Neuronal stem cell (in vitro differentiated cells): ENCODE data around the gene TAS2R1.

Experiments
- DNase-seq: peaks from one replicate; pipeline ENCODE4 v3.0.0-alpha.2; 2013; ENCODE audit warnings: low spot score
- H2AFZ ChIP-seq: one replicate; pipeline ENCODE4 v1.6.1; 2013; ENCODE audit warnings: mild to moderate bottlenecking, low read length, inconsistent platforms
- H2AK5ac ChIP-seq: 2 replicates; pipeline ENCODE4 v1.6.1; 2013; ENCODE audit warnings: low read depth, mild to moderate bottlenecking, inconsistent platforms, low read length, moderate library complexity, mixed read lengths
- H2BK120ac ChIP-seq: 2 replicates; pipeline ENCODE4 v1.6.1; 2013; ENCODE audit warnings: low read depth, mild to moderate bottlenecking, inconsistent platforms, low read length, moderate library complexity, mixed read lengths
- H2BK12ac ChIP-seq: one replicate; pipeline ENCODE4 v1.6.1; 2013; ENCODE audit warnings: low read length, inconsistent platforms
- H2BK15ac ChIP-seq: 2 replicates; pipeline ENCODE4 v1.6.1; 2013; ENCODE audit warnings: mild to moderate bottlenecking, low read length, inconsistent platforms, mixed read lengths
- H2BK5ac ChIP-seq: one replicate; pipeline ENCODE4 v1.6.1; 2013; ENCODE audit warnings: inconsistent platforms, mild to moderate bottlenecking, low read length, moderate library complexity
- H3K14ac ChIP-seq: one replicate; pipeline ENCODE4 v1.6.1; 2013; ENCODE audit warnings: low read length, inconsistent platforms
- H3K18ac ChIP-seq: 2 replicates; pipeline ENCODE4 v1.6.1; 2013; ENCODE audit warnings: low read length, inconsistent platforms
- H3K23ac ChIP-seq: 2 replicates; pipeline ENCODE4 v1.6.1; 2013; ENCODE audit warnings: low read depth, mild to moderate bottlenecking, mixed read lengths, low read length, inconsistent platforms; ENCODE audit not compliant: poor library complexity
- H3K27ac ChIP-seq: replicated peaks from 3 replicates; pipeline ENCODE4 v1.5.1; 2013; ENCODE audit warnings: low read length, inconsistent platforms
- H3K27me3 ChIP-seq, 3 experiments: 2 replicates each; pipeline ENCODE4 v1.6.1; 2013; ENCODE audit warnings: low read length in 3 of 3, mild to moderate bottlenecking in 2 of 3, inconsistent platforms in 1 of 3, low read depth in 1 of 3, mixed read lengths in 1 of 3, moderate library complexity in 1 of 3; ENCODE audit not compliant: control insufficient read depth in 3 of 3, insufficient read depth in 3 of 3
- H3K36me3 ChIP-seq, 2 donors: replicated peaks in 1 of 2; 2 replicates each; pipeline ENCODE4 v1.6.1; 2013; ENCODE audit warnings: low read length in 2 of 2; ENCODE audit not compliant: control insufficient read depth in 2 of 2, insufficient read depth in 2 of 2
- H3K4ac ChIP-seq: 2 replicates; pipeline ENCODE4 v1.6.1; 2013; ENCODE audit warnings: inconsistent platforms, mild to moderate bottlenecking, low read length, moderate library complexity
- H3K4me1 ChIP-seq, 2 donors: 1 replicate in 1 of 2; 2 replicates in 1 of 2; pipeline ENCODE4 v1.6.1; 2013; ENCODE audit warnings: low read length in 2 of 2, low read depth in 1 of 2; ENCODE audit not compliant: control insufficient read depth in 2 of 2, insufficient read depth in 1 of 2
- H3K4me2 ChIP-seq: one replicate; pipeline ENCODE4 v1.6.1; 2013; ENCODE audit warnings: mild to moderate bottlenecking, low read length, inconsistent platforms; ENCODE audit not compliant: insufficient read depth, poor library complexity, severe bottlenecking
- H3K4me3 ChIP-seq, 2 donors: 2 replicates each; pipeline ENCODE4 v1.5.1; 2013; ENCODE audit warnings: low read length in 2 of 2, mild to moderate bottlenecking in 2 of 2, inconsistent platforms in 1 of 2, moderate library complexity in 1 of 2
- H3K79me1 ChIP-seq: one replicate; pipeline ENCODE4 v1.6.1; 2013; ENCODE audit warnings: low read depth, mild to moderate bottlenecking, inconsistent platforms, low read length, moderate library complexity
- H3K9ac ChIP-seq: one replicate; pipeline ENCODE4 v1.6.1; 2013; ENCODE audit warnings: mild to moderate bottlenecking, low read depth, low read length, inconsistent platforms; ENCODE audit not compliant: poor library complexity
- H3K9me3 ChIP-seq, 2 donors: replicated peaks in 1 of 2; 2 replicates each; pipeline versions ENCODE3 to v1.6.1; 2013; ENCODE audit warnings: low read length in 2 of 2, mild to moderate bottlenecking in 2 of 2, inconsistent platforms in 1 of 2, low read depth in 1 of 2, mixed read lengths in 1 of 2, moderate library complexity in 1 of 2; ENCODE audit not compliant: control insufficient read depth in 2 of 2, insufficient read depth in 1 of 2
- H4K8ac ChIP-seq: one replicate; pipeline ENCODE4 v1.6.1; 2013; ENCODE audit warnings: low read depth, mild to moderate bottlenecking, inconsistent platforms, low read length, moderate library complexity
- H4K91ac ChIP-seq: one replicate; pipeline ENCODE4 v1.6.1; 2013; ENCODE audit warnings: low read length, low read depth, mild to moderate bottlenecking, inconsistent platforms; ENCODE audit not compliant: poor library complexity
- WGBS, 2 donors: extraction: QIAGEN DNeasy Blood & Tissue Kit; methylation state at CpG; one replicate each; pipeline ENCODE4 v1.1.7; 2013; ENCODE audit warnings: missing lambda C conversion rate in 2 of 2, mixed read lengths in 1 of 2; ENCODE audit not compliant: insufficient read length in 2 of 2, insufficient replicate concordance in 1 of 2; ENCODE audit errors: extremely low coverage in 2 of 2; 5-methylcytosine and 5-hydroxymethylcytosine counted together

The TAS2R1 gene

GRCh38 chr5:9621379-9621903, 8.7 kb downstream of the TAS2R1 start:
- H3K27me3 ChIP-seq, result no peaks in the 10 kb centered on the region
- H3K36me3 ChIP-seq, result no peaks in the 10 kb centered on the region
- H2AFZ ChIP-seq, result no peak overlapping the region
- H3K27ac ChIP-seq, result peak overlapping the region; percentile 31
- no peak overlapping the region for H3K23ac ChIP-seq
- no peak overlapping the region for H3K18ac ChIP-seq
- no peak overlapping the region for H2BK120ac ChIP-seq
- no peak overlapping the region for H3K4me3 ChIP-seq
- H3K9me3 ChIP-seq, result no peaks in the 10 kb centered on the region
- no peak overlapping the region for H3K9ac ChIP-seq
- H3K14ac ChIP-seq, result no peak overlapping the region
- H4K91ac ChIP-seq, result no peak overlapping the region
- WGBS, 2 donors, result no CpG with 5 or more reads among the region's 7 CpGs
- no peak overlapping the region for H2BK5ac ChIP-seq
- no peak for DNase-seq
- no peak overlapping the region for H2BK15ac ChIP-seq
- no peak overlapping the region for H2AK5ac ChIP-seq
- H3K4ac ChIP-seq, result no peak overlapping the region
- H3K4me2 ChIP-seq, result no peak overlapping the region
- no peaks in the 10 kb centered on the region for H3K79me1 ChIP-seq
- H2BK12ac ChIP-seq, result no peak overlapping the region
- no peak overlapping the region for H4K8ac ChIP-seq
- peaks cover 4 to 12% of the 10 kb centered on the region in 2 donors for H3K4me1 ChIP-seq

DNA sequence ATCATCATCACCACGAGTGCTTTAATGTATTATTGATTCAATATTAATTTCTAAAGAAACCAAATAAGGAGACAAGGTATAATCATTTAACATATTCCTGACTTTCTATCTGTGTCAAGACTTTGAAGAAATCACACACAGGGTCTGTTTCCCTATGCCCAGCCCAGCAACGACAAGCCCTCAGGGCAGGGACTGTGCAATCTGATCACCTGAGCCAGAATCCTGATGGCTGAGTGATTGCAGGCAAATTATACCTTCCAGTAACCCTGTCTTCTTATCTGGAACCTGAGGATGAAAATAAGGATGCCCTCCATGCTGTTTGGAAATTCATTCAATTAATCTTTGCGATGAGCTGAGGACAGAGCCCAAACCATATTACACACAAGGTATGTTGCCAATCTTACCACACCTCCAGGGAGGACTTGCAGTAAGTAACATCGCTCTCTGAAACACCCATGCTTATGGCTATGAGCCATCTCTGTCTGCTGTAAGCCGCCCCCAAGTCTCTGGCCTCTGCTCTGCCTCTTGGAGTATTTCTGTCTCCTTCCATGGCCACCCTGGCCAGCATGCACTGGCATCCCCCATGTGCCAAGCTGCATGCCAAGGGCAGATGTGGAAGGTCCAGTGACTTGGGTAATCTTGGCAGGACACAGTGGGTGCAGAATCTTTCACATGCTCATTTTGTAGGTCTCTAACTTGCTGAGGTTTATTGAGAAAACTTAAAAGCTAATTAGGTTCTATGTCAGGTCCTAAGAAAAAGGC, 10.6 kb downstream of the TAS2R1 start:
- Histone ChIP-seq H3K9ac (no peak overlapping the region), H3K4ac (no peak overlapping the region), H3K14ac (no peak overlapping the region), H2AK5ac (no peak overlapping the region), H3K9me3 (no peaks in the 10 kb centered on the region), H4K91ac (peak overlapping the region; percentile 47), H3K27me3 (no peaks in the 10 kb centered on the region), H4K8ac (no peak overlapping the region), H3K18ac (no peak overlapping the region), H3K79me1 (no peaks in the 10 kb centered on the region), H3K36me3 (no peaks in the 10 kb centered on the region), H3K4me1 (peaks cover 4 to 12% of the 10 kb centered on the region in 2 donors), H3K4me3 (peak overlapping the region in 1 of 2 donors; percentile 19), H3K27ac (no peak overlapping the region), H3K4me2 (no peak overlapping the region), H2BK12ac (no peak overlapping the region), H3K23ac (no peak overlapping the region), H2BK5ac (no peak overlapping the region), H2BK120ac (peak overlapping the region; percentile 12), H2AFZ (no peak overlapping the region), H2BK15ac (no peak overlapping the region)
- no peak for DNase-seq
- no CpG with 5 or more reads among the region's 5 CpGs for whole genome bisulfite sequencing, 2 donors

DNA sequence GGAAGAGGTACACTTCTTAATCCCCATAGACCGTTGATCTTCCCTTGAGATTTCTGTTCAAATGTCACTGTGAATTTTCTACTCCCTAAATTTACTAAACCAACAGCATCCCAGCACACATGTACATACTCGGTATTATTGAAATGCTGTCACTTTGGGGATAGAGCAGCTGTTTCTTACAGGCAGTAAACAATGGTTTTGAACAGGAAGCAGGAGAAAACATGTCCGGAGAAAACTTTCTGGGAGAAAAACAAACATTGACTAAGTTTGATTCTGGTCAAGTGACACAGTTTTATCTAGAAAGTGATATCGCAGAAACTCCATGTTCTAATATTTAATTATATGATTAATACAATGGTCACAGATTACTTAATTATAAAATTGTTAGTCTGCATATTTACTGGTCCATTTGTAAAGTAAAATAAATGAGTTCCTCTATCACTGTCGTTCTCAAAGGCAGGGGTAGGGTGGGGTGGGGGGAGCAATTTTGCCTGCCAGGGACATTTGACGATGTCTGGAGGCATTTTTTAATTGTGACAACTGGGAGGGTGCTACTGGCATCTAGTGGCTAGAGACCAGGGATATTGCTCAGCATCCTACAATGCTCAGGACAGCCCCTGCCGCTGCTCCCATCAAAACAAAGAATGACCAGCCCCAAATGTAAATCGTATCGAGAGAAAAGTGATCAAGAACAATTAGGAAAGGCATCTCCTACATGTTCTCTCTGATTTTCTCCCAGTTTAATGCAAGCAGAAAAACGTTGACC, 12.2 kb downstream of the TAS2R1 start:
- H2BK12ac ChIP-seq, result no peak overlapping the region
- no peak overlapping the region for H3K27ac ChIP-seq
- WGBS, 2 donors, result no CpG with 5 or more reads among the region's 10 CpGs

DNA sequence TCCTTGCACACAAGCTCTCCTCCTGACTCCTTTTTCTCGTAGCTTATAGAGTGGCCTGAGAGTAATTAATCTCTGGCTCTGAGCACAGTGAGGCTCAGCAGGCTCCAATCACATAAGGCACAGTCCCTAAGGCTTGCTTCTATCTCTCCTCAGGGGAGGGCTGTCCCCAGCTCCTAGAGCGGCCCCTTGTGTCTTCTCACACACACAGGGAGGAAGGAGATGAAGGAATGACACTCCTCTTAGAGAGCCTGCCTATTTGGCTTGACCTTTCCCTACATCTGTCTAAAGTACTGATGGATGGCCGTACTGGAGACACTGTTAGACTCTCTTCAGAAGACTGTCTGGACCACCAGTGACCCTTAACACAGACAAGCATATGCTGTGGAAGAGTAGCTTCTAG, 12.9 kb downstream of the TAS2R1 start:
- Histone ChIP-seq H3K27ac (no peak overlapping the region), H2BK5ac (no peak overlapping the region), H2AFZ (no peak overlapping the region), H4K8ac (no peak overlapping the region), H3K4me1 (peaks cover 0 to 6% of the 10 kb centered on the region in 2 donors), H2BK120ac (no peak overlapping the region), H3K23ac (no peak overlapping the region), H3K36me3 (no peaks in the 10 kb centered on the region), H3K27me3 (no peaks in the 10 kb centered on the region), H3K4me2 (no peak overlapping the region), H2BK15ac (no peak overlapping the region), H3K79me1 (no peaks in the 10 kb centered on the region), H3K4ac (no peak overlapping the region), H2BK12ac (no peak overlapping the region), H3K9ac (no peak overlapping the region), H4K91ac (no peak overlapping the region), H3K4me3 (no peak overlapping the region), H3K18ac (no peak overlapping the region), H2AK5ac (no peak overlapping the region), H3K14ac (no peak overlapping the region), H3K9me3 (no peaks in the 10 kb centered on the region)
- no CpG with 5 or more reads among the region's 3 CpGs for WGBS, 2 donors
- no peak for DNase-seq

More for the DNA sequence above, 12.2 kb downstream of the TAS2R1 start:
- DNase-seq, result no peak
- H3K4me1 ChIP-seq, result peaks cover 0 to 10% of the 10 kb centered on the region in 2 donors
- no peaks in the 10 kb centered on the region for H3K9me3 ChIP-seq
- H4K91ac ChIP-seq, result no peak overlapping the region
- no peak overlapping the region for H2BK5ac ChIP-seq
- no peak overlapping the region for H3K4me2 ChIP-seq
- H3K23ac ChIP-seq, result no peak overlapping the region
- no peak overlapping the region for H3K18ac ChIP-seq
- H3K27me3 ChIP-seq, result no peaks in the 10 kb centered on the region
- peak overlapping the region; percentile 4 for H2AFZ ChIP-seq
- no peak overlapping the region for H3K4me3 ChIP-seq
- no peak overlapping the region for H2BK120ac ChIP-seq
- no peak overlapping the region for H3K9ac ChIP-seq
- H3K79me1 ChIP-seq, result no peaks in the 10 kb centered on the region
- no peak overlapping the region for H4K8ac ChIP-seq
- no peak overlapping the region for H3K4ac ChIP-seq
- no peak overlapping the region for H3K14ac ChIP-seq
- H3K36me3 ChIP-seq, result no peaks in the 10 kb centered on the region
- H2AK5ac ChIP-seq, result no peak overlapping the region
- no peak overlapping the region for H2BK15ac ChIP-seq
